Hematopoietic multipotent progenitor cell treated with erythropoietin and hydrocortisone succinate and interleukin-3 and kit ligand, for 6 days (in vitro differentiated cells): ENCODE measurements around the gene RSPH4A.
"Not testable (repeated sequence)": the region's sequence is repeated elsewhere in the genome, so short reads cannot be mapped to it uniquely, and the experiment has no call there.

Experiments used
- DNase-seq: peaks from one replicate; pipeline ENCODE4 v3.0.0-alpha.2; 2015

RSPH4A gene

GRCh38 chr6:116629563-116629981 is 13.3 kb downstream of the RSPH4A start:
- peak; percentile 40 for DNase-seq

GRCh38 chr6:116631379-116631990 is 15.2 kb downstream of the RSPH4A start:
- DNase-seq = peak; percentile 44

GRCh38 chr6:116633685-116634084 is 17.4 kb downstream of the RSPH4A start:
- peak; percentile 39 for DNase-seq

- DNase-seq = no peak
Observed at GRCh38 chr6:116648156-116648555, 31.9 kb downstream of the RSPH4A start.

GRCh38 chr6:116649129-116649528 is 32.9 kb downstream of the RSPH4A start:
- no peak for DNase-seq

GRCh38 chr6:116651916-116652315 is 35.6 kb downstream of the RSPH4A start:
- peak; percentile 73 for DNase-seq

GRCh38 chr6:116661594-116661993 is 45.3 kb downstream of the RSPH4A start:
- DNase-seq = peak; percentile 27

GRCh38 chr6:116662202-116662601 is 45.9 kb downstream of the RSPH4A start:
- peak; percentile 24 for DNase-seq

- no peak for DNase-seq
Observed at GRCh38 chr6:116663308-116663707, 47.0 kb downstream of the RSPH4A start.

GRCh38 chr6:116664169-116664568 is 47.9 kb downstream of the RSPH4A start:
- DNase-seq = not testable (repeated sequence)

GRCh38 chr6:116665464-116665863 is 49.2 kb downstream of the RSPH4A start:
- no peak for DNase-seq

GRCh38 chr6:116666869-116667268 is 50.6 kb downstream of the RSPH4A start:
- DNase-seq = peak; percentile 74

- peak; percentile 65 for DNase-seq
Observed at GRCh38 chr6:116667623-116668022, 51.3 kb downstream of the RSPH4A start.

- DNase-seq = no peak
Observed at GRCh38 chr6:116672306-116672705, 56.0 kb downstream of the RSPH4A start.

GRCh38 chr6:116676021-116676420 is 59.7 kb downstream of the RSPH4A start:
- no peak for DNase-seq

GRCh38 chr6:116680880-116681672 is 64.8 kb downstream of the RSPH4A start, which contains the start of gene KPNA5:
TSS of gene KPNA5 (plus strand) at chr6:116681211. CDS start at chr6:116681335, 124 bp downstream.
- peak; percentile 96 for DNase-seq

- DNase-seq = peak; percentile 81
Observed at GRCh38 chr6:116682334-116682712, 66.0 kb downstream of the RSPH4A start.
